Aortic smooth muscle cell (primary cell): ENCODE results near the gene MRPL23. TPM values are rescaled to one million over a fixed set of nuclear protein-coding genes. Genes with fewer than 3 reads are reported as not detected.

Experiments
- total RNA-seq: library from RNA; depleted of rRNA; stranded (reverse); fragments of >200 nt; gene quantifications from 2 replicates; pipeline ENCODE4 v1.2.3, GENCODE V29; 2014

MRPL23 gene
- 164 and 189 TPM in 2 replicates for total RNA-seq

GRCh38 chr11:1946812-1947484, at the start of gene MRPL23:
Gene MRPL23 (plus strand): TSS chr11:1947332. CDS start chr11:1947363, 31 bp downstream.

GRCh38 chr11:1919391-1920127, 27.6 kb upstream of the MRPL23 start, which contains the start of gene TNNT3:
Gene TNNT3 (plus strand): TSS chr11:1919703. CDS start chr11:1922875, 3,172 bp downstream.

GRCh38 chr11:1997755-1998154, 50.6 kb downstream of the MRPL23 start, which contains the start of gene H19:
Gene H19 (minus strand): TSS chr11:1997842.

Other genes with a start within 250 kb of the MRPL23 start
- gene IFITM10, start 196.7 kb upstream of the MRPL23 start, total RNA-seq, result 4.5 and 7.7 TPM in 2 replicates
- gene CTSD, start 183.4 kb upstream of the MRPL23 start, total RNA-seq, result 538 and 658 TPM in 2 replicates
- gene SYT8, start 112.3 kb upstream of the MRPL23 start, total RNA-seq, result 0.26 TPM in 1 of 2 replicates, not detected in the other
- gene TNNI2, start 108.4 kb upstream of the MRPL23 start, total RNA-seq, result not detected in 2 replicates
- 6.7 and 18.2 TPM in 2 replicates for gene LSP1, start 94.2 kb upstream of the MRPL23 start, total RNA-seq
- gene PRR33, start 55.4 kb upstream of the MRPL23 start, total RNA-seq, result not detected in 2 replicates
- gene TNNT3, start 27.6 kb upstream of the MRPL23 start, total RNA-seq, result 0.25 and 0.26 TPM in 2 replicates
- gene H19, start 50.5 kb downstream of the MRPL23 start, total RNA-seq, result 0.37 TPM in 1 of 2 replicates, not detected in the other
- gene IGF2, start 192.1 kb downstream of the MRPL23 start, total RNA-seq, result under 0.01 TPM in 1 of 2 replicates, not detected in the other
- gene INS, start 213.9 kb downstream of the MRPL23 start, total RNA-seq, result not detected in 2 replicates
- gene TH, start 224.5 kb downstream of the MRPL23 start, total RNA-seq, result not detected in 2 replicates